HG03066 (cell line): ENCODE measurements around the gene DDX54.
"Not testable (repeated sequence)": the region's sequence is repeated elsewhere in the genome, so short reads cannot be mapped to it uniquely, and the experiment has no call there.

Experiments
- ATAC-seq: cut with Tn5 transposase; IDR thresholded peaks from one replicate; pipeline ENCODE4 v1.9.1; 2021; ENCODE audit warnings: low read depth; ENCODE audit not compliant: unreplicated experiment

The DDX54 gene

GRCh38 chr12:113220593-113221180, 35.4 kb upstream of the DDX54 start:
- no peak for ATAC-seq

GRCh38 chr12:113216027-113216426, 30.7 kb upstream of the DDX54 start:
- ATAC-seq = no peak

- ATAC-seq = peak; percentile 51
These were observed 29.7 kb upstream of the DDX54 start for GRCh38 chr12:113214895-113215400.

- ATAC-seq = no peak
These were observed 25.9 kb upstream of the DDX54 start for GRCh38 chr12:113211160-113211559.

GRCh38 chr12:113208041-113208934, 23.0 kb upstream of the DDX54 start:
- peak; percentile 78 for ATAC-seq

GRCh38 chr12:113207613-113208040, 22.3 kb upstream of the DDX54 start:
- ATAC-seq = peak; percentile 4

GRCh38 chr12:113206802-113207201, 21.5 kb upstream of the DDX54 start:
- ATAC-seq = not testable (repeated sequence)

- ATAC-seq = no peak
These were observed 19.5 kb upstream of the DDX54 start for GRCh38 chr12:113204804-113205203.

GRCh38 chr12:113203852-113204760, 18.8 kb upstream of the DDX54 start:
- no peak for ATAC-seq

- no peak for ATAC-seq
These were observed 17.2 kb upstream of the DDX54 start for GRCh38 chr12:113202300-113203075.

- no peak for ATAC-seq
These were observed 16.2 kb upstream of the DDX54 start for GRCh38 chr12:113201187-113202177.

- ATAC-seq = no peak
These were observed 14.9 kb upstream of the DDX54 start for GRCh38 chr12:113200021-113200797.

- no peak for ATAC-seq
These were observed 13.0 kb upstream of the DDX54 start for GRCh38 chr12:113198296-113198695.

GRCh38 chr12:113197518-113198077, 12.3 kb upstream of the DDX54 start:
- ATAC-seq = no peak

GRCh38 chr12:113196990-113197389, 11.7 kb upstream of the DDX54 start:
- ATAC-seq = no peak

- no peak for ATAC-seq
These were observed 11.3 kb upstream of the DDX54 start for GRCh38 chr12:113196582-113196981.

- no peak for ATAC-seq
These were observed 10.3 kb upstream of the DDX54 start for GRCh38 chr12:113195598-113195997.

GRCh38 chr12:113194971-113195391, 9.7 kb upstream of the DDX54 start:
- no peak for ATAC-seq
